Measurements from ENCODE around the gene VEZT. TPM values are rescaled to one million over a fixed set of nuclear protein-coding genes. Genes with fewer than 3 reads are reported as not detected.

VEZT gene
- total RNA-seq, 3 donors from 2014 or later, result 58.4 to 72.8 (median 61.6) TPM

DNA sequence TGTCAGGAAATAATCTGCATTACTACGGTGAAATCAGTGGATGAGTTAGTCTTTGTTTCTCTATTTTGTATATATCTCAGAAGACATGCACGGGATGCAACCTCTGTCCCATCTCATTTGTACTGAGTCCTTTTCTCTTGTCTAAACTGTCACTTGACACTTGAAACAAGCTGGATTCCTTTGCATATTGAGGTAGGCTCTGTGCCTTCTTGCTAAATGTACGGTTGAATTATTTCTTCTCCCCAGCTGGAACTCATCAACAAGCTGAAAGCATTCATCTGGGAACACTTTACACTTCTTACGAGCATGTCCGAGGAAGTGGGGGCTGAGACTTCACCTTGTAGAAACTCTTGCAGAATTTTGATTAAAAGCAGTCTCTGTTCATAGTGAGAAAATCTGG lies 119.5 kb downstream of the VEZT start:
- intact Hi-C loops (cut with DNase I, micrococcal nuclease), result loop anchor here in 1 of 2 donors (5.0 kb wide), 1 partner anchor 220 kb away; no protein-coding TSS in a partner anchor
- Histone ChIP-seq H3K4me1 (ENCODE audit: low read depth) (no peaks in the 10 kb centered on the region), H3K9me3 (no peaks in the 10 kb centered on the region), H3K36me3 (ENCODE audit: low read depth) (no peaks in the 10 kb centered on the region), H3K4me3 (no peak overlapping the region)
- ATAC-seq (no peak), DNase-seq (no peak)
- TF ChIP-seq, protein P1, sequence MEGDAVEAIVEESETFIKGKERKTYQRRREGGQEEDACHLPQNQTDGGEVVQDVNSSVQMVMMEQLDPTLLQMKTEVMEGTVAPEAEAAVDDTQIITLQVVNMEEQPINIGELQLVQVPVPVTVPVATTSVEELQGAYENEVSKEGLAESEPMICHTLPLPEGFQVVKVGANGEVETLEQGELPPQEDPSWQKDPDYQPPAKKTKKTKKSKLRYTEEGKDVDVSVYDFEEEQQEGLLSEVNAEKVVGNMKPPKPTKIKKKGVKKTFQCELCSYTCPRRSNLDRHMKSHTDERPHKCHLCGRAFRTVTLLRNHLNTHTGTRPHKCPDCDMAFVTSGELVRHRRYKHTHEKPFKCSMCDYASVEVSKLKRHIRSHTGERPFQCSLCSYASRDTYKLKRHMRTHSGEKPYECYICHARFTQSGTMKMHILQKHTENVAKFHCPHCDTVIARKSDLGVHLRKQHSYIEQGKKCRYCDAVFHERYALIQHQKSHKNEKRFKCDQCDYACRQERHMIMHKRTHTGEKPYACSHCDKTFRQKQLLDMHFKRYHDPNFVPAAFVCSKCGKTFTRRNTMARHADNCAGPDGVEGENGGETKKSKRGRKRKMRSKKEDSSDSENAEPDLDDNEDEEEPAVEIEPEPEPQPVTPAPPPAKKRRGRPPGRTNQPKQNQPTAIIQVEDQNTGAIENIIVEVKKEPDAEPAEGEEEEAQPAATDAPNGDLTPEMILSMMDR (IDR thresholded peaks at IDR 0.05), result no peak

DNA sequence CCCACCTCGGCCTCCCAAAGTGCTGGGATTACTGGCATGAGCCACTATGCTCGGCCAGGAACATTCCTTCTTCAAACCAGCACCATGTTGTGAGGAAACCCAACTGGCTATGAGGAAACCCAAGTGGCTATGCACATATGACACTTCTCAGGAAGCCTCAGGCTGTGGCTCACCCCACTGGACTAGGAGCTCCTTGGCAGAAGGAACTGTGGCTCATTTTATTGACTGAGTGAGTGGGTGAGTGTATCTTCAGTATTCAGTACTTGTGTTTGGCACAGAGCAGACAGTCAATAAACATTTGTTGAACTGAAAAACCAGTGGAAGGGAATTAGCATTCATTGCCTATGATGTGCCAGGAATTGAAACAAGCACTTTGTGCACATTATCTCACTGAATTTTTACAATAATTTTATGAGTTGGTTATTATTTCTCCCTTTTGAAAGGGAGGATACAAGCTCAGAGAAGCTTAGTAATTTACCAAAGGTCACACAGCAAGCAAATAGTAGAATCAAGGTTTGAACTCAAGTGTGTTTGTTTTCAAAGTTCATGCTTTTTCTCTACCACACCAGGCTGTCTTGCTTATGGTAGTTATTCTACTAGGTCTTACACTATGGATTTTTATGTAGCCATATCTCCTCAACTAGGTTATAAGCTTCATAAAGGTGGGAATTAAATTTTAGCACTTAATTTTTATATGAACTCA lies 121.6 kb downstream of the VEZT start:
- Histone ChIP-seq H3K36me3 (ENCODE audit: low read depth) (no peaks in the 10 kb centered on the region), H3K9me3 (no peaks in the 10 kb centered on the region), H3K4me3 (no peak overlapping the region), H3K4me1 (ENCODE audit: low read depth) (no peaks in the 10 kb centered on the region)
- TF ChIP-seq, protein P1 (IDR thresholded peaks at IDR 0.05), result no peak
- intact Hi-C loops (cut with DNase I, micrococcal nuclease), result loop anchor here in 1 of 2 donors (5.0 kb wide), 1 partner anchor 222 kb away; no protein-coding TSS in a partner anchor
- ATAC-seq (no peak), DNase-seq (no peak)

DNA sequence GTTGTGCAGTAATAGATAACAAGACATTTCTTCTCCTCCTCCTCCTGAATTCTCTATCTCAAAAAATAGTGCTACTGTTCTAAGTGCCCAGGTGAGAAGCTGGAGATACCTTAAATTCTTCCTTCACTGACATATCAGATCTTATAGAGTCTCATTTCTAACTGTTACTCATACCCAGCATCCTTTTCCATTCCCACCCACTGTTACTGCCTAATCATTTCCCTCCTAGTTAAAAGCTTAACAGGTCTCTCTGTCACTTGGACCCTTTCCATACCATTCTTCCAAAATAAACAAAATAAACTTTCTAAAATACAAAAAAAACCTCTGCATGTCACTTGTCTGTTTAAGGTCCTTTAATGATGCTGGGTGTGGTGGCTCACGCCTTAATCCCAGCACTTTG lies 124.4 kb downstream of the VEZT start:
- DNase-seq (no peak), ATAC-seq (no peak)
- no peaks in the 10 kb centered on the region for H3K36me3 ChIP-seq (ENCODE audit: low read depth)
- intact Hi-C loops (cut with DNase I, micrococcal nuclease), result no loop called here
- no peaks in the 10 kb centered on the region for H3K4me1 ChIP-seq (ENCODE audit: low read depth)
- no peak overlapping the region for H3K4me3 ChIP-seq
- TF ChIP-seq, protein P1 (IDR thresholded peaks at IDR 0.05), result no peak
- no peaks in the 10 kb centered on the region for H3K9me3 ChIP-seq

DNA sequence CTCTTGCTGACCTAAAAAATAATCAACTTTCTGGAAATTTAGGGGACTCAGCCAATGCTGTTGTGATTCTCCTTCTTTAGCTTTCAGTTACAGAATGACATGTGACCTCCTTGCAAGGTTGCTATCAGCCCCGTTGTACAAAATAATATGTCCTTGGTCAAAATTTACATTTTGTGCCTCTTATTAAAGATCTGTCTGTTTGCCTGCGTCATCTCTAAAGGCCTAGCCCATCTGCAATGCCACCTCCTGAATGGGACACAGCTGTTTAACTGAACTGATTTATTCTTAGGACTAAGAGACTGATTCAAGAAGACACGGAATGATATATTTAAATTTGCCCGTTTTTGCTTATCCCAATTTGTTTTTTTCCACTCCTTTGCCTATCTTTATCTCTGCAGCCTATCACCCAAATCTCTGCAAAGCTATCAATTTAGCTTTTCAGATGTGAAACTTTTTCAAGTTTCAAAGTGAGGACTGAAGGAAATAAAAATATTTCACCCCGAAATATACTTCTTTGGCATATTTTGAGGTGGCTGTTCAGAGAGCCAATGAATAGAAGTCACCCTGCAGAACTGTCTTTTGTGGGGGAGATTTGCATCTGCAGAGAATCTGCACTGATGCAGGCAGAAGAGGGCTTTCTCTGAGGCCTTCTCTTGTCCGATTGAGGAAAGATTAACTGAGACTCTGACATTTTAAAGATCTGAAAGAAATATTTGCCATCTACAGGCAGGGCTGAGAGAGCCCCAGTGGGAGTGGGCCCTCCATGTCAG lies 126.0 kb downstream of the VEZT start:
- intact Hi-C loops (cut with DNase I, micrococcal nuclease), result no loop called here
- DNase-seq, result no peak
- no peaks in the 10 kb centered on the region for H3K4me1 ChIP-seq (ENCODE audit: low read depth)

DNA sequence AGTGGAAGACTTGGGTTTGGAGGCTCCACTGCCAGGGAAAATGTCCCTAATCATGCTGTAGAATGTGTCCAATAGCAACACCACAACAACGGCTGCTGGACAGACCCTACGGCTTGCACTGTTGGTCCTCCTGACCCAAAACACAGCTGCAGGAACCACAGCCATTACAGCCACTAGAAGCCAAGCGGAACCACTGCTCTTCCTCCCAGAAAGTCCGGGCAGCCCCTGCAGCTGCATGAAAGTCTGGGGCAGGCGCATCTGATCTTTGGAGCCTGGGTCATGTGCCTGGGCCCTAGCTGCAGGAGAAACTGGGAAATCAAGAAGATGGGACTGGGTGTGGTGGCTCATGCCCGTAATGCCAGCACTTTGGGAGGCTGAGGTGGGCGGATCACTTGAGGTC lies 131.7 kb downstream of the VEZT start:
- ATAC-seq, result no peak
- Histone ChIP-seq H3K36me3 (ENCODE audit: low read depth) (no peaks in the 10 kb centered on the region), H3K4me1 (ENCODE audit: low read depth) (no peaks in the 10 kb centered on the region), H3K4me3 (no peak overlapping the region), H3K9me3 (no peaks in the 10 kb centered on the region)
- no peak for DNase-seq
- intact Hi-C loops (cut with DNase I, micrococcal nuclease), result no loop called here
- TF ChIP-seq, protein P1 (IDR thresholded peaks at IDR 0.05), result no peak

More for the DNA sequence above, 126.0 kb downstream of the VEZT start:
- no peak for ATAC-seq
- no peaks in the 10 kb centered on the region for H3K9me3 ChIP-seq
- H3K4me3 ChIP-seq, result no peak overlapping the region
- TF ChIP-seq, protein P1 (IDR thresholded peaks at IDR 0.05), result no peak
- no peaks in the 10 kb centered on the region for H3K36me3 ChIP-seq (ENCODE audit: low read depth)

All from mucosa of descending colon (tissue), 3 donors.